Fibroblast of lung (primary cell): ENCODE results near the gene SRGAP1. TPM values are rescaled to one million over a fixed set of nuclear protein-coding genes. Genes with fewer than 3 reads are reported as not detected.
A peak's percentile ranks its signal among the peaks of the same experiment; 100 is the strongest.

ENCODE experiments used
- DNase-seq, 2 donors: peaks; one replicate each; pipeline versions ENCODE4 v3.0.0 to v3.0.0-alpha.2; 2010; ENCODE audit warnings: low read depth in 2 of 2
- H2AFZ ChIP-seq: 2 replicates; pipeline ENCODE4 v1.5.1; 2012; ENCODE audit warnings: low read length, control low read depth, inconsistent platforms
- H3K27ac ChIP-seq: 2 replicates; pipeline ENCODE4 v1.5.1; 2011; ENCODE audit warnings: low read length, control low read depth; ENCODE audit not compliant: insufficient read depth
- H3K27me3 ChIP-seq: 2 replicates; pipeline ENCODE4 v1.5.1; 2011; ENCODE audit warnings: mild to moderate bottlenecking, low read length; ENCODE audit not compliant: control insufficient read depth, insufficient read depth
- H3K36me3 ChIP-seq: 2 replicates; pipeline ENCODE4 v1.5.1; 2011; ENCODE audit warnings: low read length; ENCODE audit not compliant: control insufficient read depth, insufficient read depth
- H3K4me1 ChIP-seq: 2 replicates; pipeline ENCODE4 v1.5.1; 2011; ENCODE audit warnings: low read length; ENCODE audit not compliant: control insufficient read depth, insufficient read depth; ENCODE audit errors: extremely low read depth
- H3K4me2 ChIP-seq: 2 replicates; pipeline ENCODE4 v1.5.1; 2011; ENCODE audit warnings: low read length, control low read depth; ENCODE audit not compliant: insufficient read depth; ENCODE audit errors: extremely low read depth
- H3K4me3 ChIP-seq, 4 experiments: fragments of 200-600 bp in 1 of 4; sonication (generic) in 1 of 4; replicated peaks in 1 of 4; 2 replicates each; pipeline ENCODE4 v1.5.1; 2011 to 2016; ENCODE audit warnings: low read length in 4 of 4, low read depth in 3 of 4, mild to moderate bottlenecking in 3 of 4, control low read depth in 2 of 4, inconsistent platforms in 1 of 4, mixed read lengths in 1 of 4; ENCODE audit not compliant: insufficient read depth in 1 of 4; ENCODE audit errors: control extremely low read depth in 1 of 4
- H3K79me2 ChIP-seq: 2 replicates; pipeline ENCODE4 v1.5.1; 2012; ENCODE audit warnings: mild to moderate bottlenecking, low read length, inconsistent platforms; ENCODE audit not compliant: control insufficient read depth, insufficient read depth
- H3K9ac ChIP-seq: 2 replicates; pipeline ENCODE4 v1.5.1; 2011; ENCODE audit warnings: mild to moderate bottlenecking, low read length, control low read depth; ENCODE audit not compliant: insufficient read depth
- H3K9me3 ChIP-seq: 2 replicates; pipeline ENCODE4 v1.5.1; 2012; ENCODE audit warnings: low read depth, low read length; ENCODE audit not compliant: control insufficient read depth, insufficient read depth
- H4K20me1 ChIP-seq: 2 replicates; pipeline ENCODE4 v1.5.1; 2011; ENCODE audit warnings: low read length; ENCODE audit not compliant: control insufficient read depth, insufficient read depth; ENCODE audit errors: extremely low read depth
- EZH2 ChIP-seq: IDR thresholded peaks from 2 replicates; pipeline ENCODE4 v1.5.1; 2012; ENCODE audit warnings: low read length, control low read depth, mild to moderate bottlenecking; ENCODE audit errors: missing control alignments
- polyA plus RNA-seq, 2 donors: library from polyadenylated mRNA; depleted of rRNA in 1 of 2; stranded (reverse) in 1 of 2; unstranded in 1 of 2; fragments of >200 nt; gene quantifications; 2 replicates each; pipeline ENCODE4 v1.2.1, GENCODE V29; 2011 to 2012; ENCODE audit warnings: missing spikeins in 1 of 2
- total RNA-seq: library from RNA; depleted of rRNA; stranded (reverse); fragments of >200 nt; gene quantifications from 2 replicates; pipeline ENCODE4 v1.2.1, GENCODE V29; 2014
- TF ChIP-seq, protein P1 (sequence below), 2 donors: IDR thresholded peaks in 1 of 2; conservative IDR thresholded peaks in 1 of 2; 1 replicate in 1 of 2; 2 replicates in 1 of 2; pipeline ENCODE4 v1.5.1; 2011 to 2012; ENCODE audit warnings: low read length in 2 of 2, control low read depth in 1 of 2, inconsistent platforms in 1 of 2, low read depth in 1 of 2, mild to moderate bottlenecking in 1 of 2

SRGAP1 gene
- total and polyA plus RNA-seq, 2 donors (not counting 1 experiment from before 2014, with no cell fraction given) = 18.9 to 30.2 TPM

DNA sequence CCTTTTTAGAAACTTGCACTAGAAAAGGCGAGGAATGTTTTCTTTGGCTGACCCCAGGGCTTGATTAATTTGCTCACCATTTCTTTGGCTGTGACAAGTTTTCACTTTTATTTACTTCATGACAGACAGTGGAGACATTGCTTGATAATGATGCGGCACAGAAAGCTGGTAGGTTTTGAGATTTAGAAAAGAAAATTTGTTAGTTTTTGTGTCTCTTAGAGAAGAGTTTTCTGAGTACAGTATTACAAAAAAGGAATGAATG, 18.4 kb downstream of the SRGAP1 start:
- peak in 1 of 2 donors; percentile 24 for DNase-seq
- Histone ChIP-seq H3K9me3 (no peaks in the 10 kb centered on the region), H3K27ac (no peak overlapping the region), H3K9ac (no peak overlapping the region), H2AFZ (no peak overlapping the region), H3K4me1 (peaks cover 7% of the 10 kb centered on the region), H3K4me2 (no peak overlapping the region), H4K20me1 (no peaks in the 10 kb centered on the region), H3K79me2 (peaks cover 88% of the 10 kb centered on the region), H3K27me3 (no peaks in the 10 kb centered on the region), H3K4me3 (no peak overlapping the region), H3K36me3 (no peaks in the 10 kb centered on the region)
- TF ChIP-seq, protein P1, sequence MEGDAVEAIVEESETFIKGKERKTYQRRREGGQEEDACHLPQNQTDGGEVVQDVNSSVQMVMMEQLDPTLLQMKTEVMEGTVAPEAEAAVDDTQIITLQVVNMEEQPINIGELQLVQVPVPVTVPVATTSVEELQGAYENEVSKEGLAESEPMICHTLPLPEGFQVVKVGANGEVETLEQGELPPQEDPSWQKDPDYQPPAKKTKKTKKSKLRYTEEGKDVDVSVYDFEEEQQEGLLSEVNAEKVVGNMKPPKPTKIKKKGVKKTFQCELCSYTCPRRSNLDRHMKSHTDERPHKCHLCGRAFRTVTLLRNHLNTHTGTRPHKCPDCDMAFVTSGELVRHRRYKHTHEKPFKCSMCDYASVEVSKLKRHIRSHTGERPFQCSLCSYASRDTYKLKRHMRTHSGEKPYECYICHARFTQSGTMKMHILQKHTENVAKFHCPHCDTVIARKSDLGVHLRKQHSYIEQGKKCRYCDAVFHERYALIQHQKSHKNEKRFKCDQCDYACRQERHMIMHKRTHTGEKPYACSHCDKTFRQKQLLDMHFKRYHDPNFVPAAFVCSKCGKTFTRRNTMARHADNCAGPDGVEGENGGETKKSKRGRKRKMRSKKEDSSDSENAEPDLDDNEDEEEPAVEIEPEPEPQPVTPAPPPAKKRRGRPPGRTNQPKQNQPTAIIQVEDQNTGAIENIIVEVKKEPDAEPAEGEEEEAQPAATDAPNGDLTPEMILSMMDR (conservative IDR thresholded peaks at IDR 0.05 in 1 of 2, IDR thresholded peaks at IDR 0.05 in 1 of 2; ENCODE audit: low read depth in 1 of 2, low read length in 2 of 2) = no peak

DNA sequence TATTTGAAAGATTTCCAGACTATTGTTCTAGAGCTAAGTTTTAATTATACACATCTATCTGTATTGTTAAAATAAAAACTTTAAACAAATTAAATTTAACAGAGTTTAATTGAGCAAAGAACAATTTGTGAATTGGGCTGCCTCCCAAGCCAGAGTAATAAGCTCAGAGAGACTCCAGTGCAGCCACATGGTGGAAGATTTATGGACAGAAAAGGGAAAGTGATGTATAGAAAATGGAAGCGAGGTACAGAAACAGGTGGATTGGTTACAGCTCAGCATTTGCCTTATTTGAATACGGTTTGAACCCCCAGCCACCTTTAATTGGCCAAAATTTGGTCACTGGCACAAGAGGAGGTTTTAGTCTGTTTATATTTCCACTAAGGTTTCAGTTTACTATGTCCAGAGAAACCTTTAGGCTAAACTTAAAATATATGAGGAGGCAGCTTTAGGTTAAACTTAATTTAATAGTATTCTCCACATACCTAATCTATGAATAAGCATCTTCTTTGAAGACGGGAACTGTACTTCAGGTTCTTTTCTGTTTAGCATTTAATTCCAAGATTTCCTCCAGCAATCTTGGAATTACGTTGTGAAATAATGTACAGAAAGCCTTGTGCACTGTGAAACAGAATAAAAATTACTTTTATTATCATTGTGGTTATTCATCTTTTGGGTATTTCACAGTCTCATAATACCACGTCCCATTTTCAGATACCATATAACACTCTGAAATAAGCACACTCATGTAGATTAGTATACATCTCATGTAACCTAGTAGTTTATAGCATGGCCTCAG, 19.4 kb downstream of the SRGAP1 start:
- Histone ChIP-seq H3K4me3 (no peak overlapping the region), H4K20me1 (no peaks in the 10 kb centered on the region), H3K4me2 (no peak overlapping the region), H3K9me3 (no peaks in the 10 kb centered on the region), H3K27ac (no peak overlapping the region), H3K36me3 (no peaks in the 10 kb centered on the region), H3K4me1 (peaks cover 7% of the 10 kb centered on the region), H3K9ac (no peak overlapping the region), H3K79me2 (peaks cover 88% of the 10 kb centered on the region), H2AFZ (no peak overlapping the region), H3K27me3 (no peaks in the 10 kb centered on the region)
- TF ChIP-seq, protein P1 (conservative IDR thresholded peaks at IDR 0.05 in 1 of 2, IDR thresholded peaks at IDR 0.05 in 1 of 2; ENCODE audit: low read depth in 1 of 2, low read length in 2 of 2) = no peak
- TF ChIP-seq EZH2 = no peak
- DNase-seq = no peak

DNA sequence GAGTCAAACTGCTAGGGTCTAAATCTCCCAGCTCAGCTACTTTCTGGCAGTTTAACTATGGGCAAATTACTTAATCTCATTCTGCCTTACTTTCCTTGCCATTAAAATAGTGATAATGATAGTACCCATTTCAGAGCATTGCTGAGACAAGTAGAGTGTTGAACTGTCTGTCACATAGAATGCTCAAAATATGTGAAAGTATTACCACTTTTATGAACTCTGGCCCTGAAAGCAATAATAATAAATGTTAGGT, 19.9 kb downstream of the SRGAP1 start:
- Histone ChIP-seq H3K4me3 (no peak overlapping the region), H3K79me2 (peaks cover 89% of the 10 kb centered on the region), H3K9me3 (no peaks in the 10 kb centered on the region), H3K27me3 (no peaks in the 10 kb centered on the region), H2AFZ (no peak overlapping the region), H3K27ac (no peak overlapping the region), H3K4me1 (peaks cover 7% of the 10 kb centered on the region), H3K36me3 (no peaks in the 10 kb centered on the region), H4K20me1 (no peaks in the 10 kb centered on the region), H3K4me2 (no peak overlapping the region), H3K9ac (no peak overlapping the region)
- no peak for DNase-seq
- TF ChIP-seq EZH2 = no peak
- TF ChIP-seq, protein P1 (conservative IDR thresholded peaks at IDR 0.05 in 1 of 2, IDR thresholded peaks at IDR 0.05 in 1 of 2; ENCODE audit: low read depth in 1 of 2, low read length in 2 of 2) = no peak
